GM12878 (cell line): ENCODE results near the gene ZNF423. TPM values are rescaled to one million over a fixed set of nuclear protein-coding genes. Genes with fewer than 3 reads are reported as not detected.

Experiments
- ATAC-seq: fragments of 200-7000 bp; cut with Tn5 transposase; 3 replicates; pipeline ENCODE4 v1.9.1; 2020; ENCODE audit warnings: mild to moderate bottlenecking, moderate library complexity
- BruUV-seq: library from RNA; stranded (reverse); fragments of 400-500 nt; replicated peaks from 2 replicates; lab custom pipeline; 2021; lab: Mats Ljungman, UMichigan
- CTCF ChIA-PET: fragments of 300-600 bp; sonication (Branson Sonifier 250); formaldehyde crosslinking; extraction: SDS; loops from one replicate; lab custom pipeline; 2021; ENCODE audit warnings: inconsistent platforms; lab: Yijun Ruan, JAX
- POLR2A ChIA-PET: fragments of 350-600 bp; formaldehyde crosslinking; extraction: SDS; loops from one replicate; lab custom pipeline; 2021; ENCODE audit warnings: inconsistent platforms; lab: Charles Lee
- RAD21 ChIA-PET: fragments of 300-600 bp; sonication (Branson Sonifier 250); formaldehyde crosslinking; loops from one replicate; lab custom pipeline; 2023; ENCODE audit warnings: antibody characterized with exemption; ENCODE audit not compliant: unreplicated experiment; lab: Charles Lee
- SMC1A ChIA-PET: fragments of 300-600 bp; sonication (Branson Sonifier 250); formaldehyde crosslinking; loops from one replicate; lab custom pipeline; 2023; ENCODE audit not compliant: unreplicated experiment, uncharacterized antibody; lab: Charles Lee
- DNase-seq: peaks from one replicate; pipeline ENCODE4 v3.0.0-alpha.2; 2011; ENCODE audit warnings: low read depth, low spot score
- FAIRE-seq: peaks from 3 replicates; lab custom pipeline; 2011; peaks lifted over from hg19 to GRCh38; lab: Jason Lieb, UNC
- H2AFZ ChIP-seq: 2 replicates; pipeline ENCODE4 v1.6.0; 2011; ENCODE audit warnings: low read depth, low read length, control low read depth; ENCODE audit not compliant: control insufficient read depth
- H3K27ac ChIP-seq: 2 replicates; pipeline ENCODE4 v1.5.1; 2011; ENCODE audit warnings: control low read depth; ENCODE audit not compliant: control insufficient read depth, insufficient read depth
- H3K27me3 ChIP-seq, 2 experiments: replicated peaks in 1 of 2; 2 replicates each; pipeline versions ENCODE4 v1.6.0 to v1.6.1; 2011; ENCODE audit warnings: low read length in 1 of 2; ENCODE audit not compliant: control insufficient read depth in 2 of 2, insufficient read depth in 2 of 2
- H3K36me3 ChIP-seq, 2 experiments: 2 replicates each; pipeline ENCODE4 v1.5.1; 2011; ENCODE audit warnings: low read length in 1 of 2; ENCODE audit not compliant: control insufficient read depth in 2 of 2, insufficient read depth in 2 of 2
- H3K4me1 ChIP-seq: 2 replicates; pipeline ENCODE4 v1.6.1; 2011; ENCODE audit warnings: mild to moderate bottlenecking, low read length, moderate library complexity, mixed read lengths; ENCODE audit not compliant: control insufficient read depth, insufficient read depth
- H3K4me2 ChIP-seq: 2 replicates; pipeline ENCODE4 v1.6.0; 2011; ENCODE audit warnings: control low read depth; ENCODE audit not compliant: control insufficient read depth, insufficient read depth
- H3K4me3 ChIP-seq: fragments of 200-600 bp; sonication (generic); 2 replicates; pipeline ENCODE4 v1.5.1; 2016
- H3K79me2 ChIP-seq: 2 replicates; pipeline ENCODE4 v1.6.0; 2011; ENCODE audit warnings: low read length; ENCODE audit not compliant: control insufficient read depth, insufficient read depth
- H3K9ac ChIP-seq: 2 replicates; pipeline ENCODE4 v1.8.0; 2011; ENCODE audit warnings: low read length, control low read depth, mixed read lengths; ENCODE audit not compliant: control insufficient read depth, insufficient read depth
- H3K9me3 ChIP-seq: replicated peaks from 3 replicates; pipeline ENCODE4 v1.5.1; 2011; ENCODE audit warnings: mild to moderate bottlenecking, low read length; ENCODE audit not compliant: control insufficient read depth, insufficient read depth
- H4K20me1 ChIP-seq: 2 replicates; pipeline ENCODE4 v1.6.0; 2011; ENCODE audit not compliant: control insufficient read depth, insufficient read depth
- BCL3 ChIP-seq: IDR thresholded peaks from 2 replicates; pipeline ENCODE4 v1.6.1; 2011; ENCODE audit warnings: borderline replicate concordance, low read depth, mild to moderate bottlenecking, moderate library complexity, low read length; ENCODE audit not compliant: insufficient read depth, poor library complexity, severe bottlenecking
- KAT2A ChIP-seq: conservative IDR thresholded peaks from 2 replicates; pipeline ENCODE4 v1.6.1; 2011; ENCODE audit warnings: low read depth, low read length; ENCODE audit not compliant: control insufficient read depth
- NFYB ChIP-seq: IDR thresholded peaks from 2 replicates; pipeline ENCODE4 v1.6.1; 2011; ENCODE audit warnings: low read depth, mild to moderate bottlenecking, low read length, improper control_type of control experiment, moderate library complexity; ENCODE audit not compliant: insufficient read depth
- RAD51 ChIP-seq: fragments of 450-650 bp; IDR thresholded peaks from 2 replicates; pipeline ENCODE4 v1.6.1; 2016; ENCODE audit warnings: moderate library complexity, mild to moderate bottlenecking, inconsistent platforms
- ZZZ3 ChIP-seq: IDR thresholded peaks from 2 replicates; pipeline ENCODE4 v1.6.1; 2011; ENCODE audit warnings: low read depth; ENCODE audit not compliant: control insufficient read depth, insufficient read length
- WGBS: methylation state at CpG from one replicate; pipeline ENCODE4 v1.1.6; 2016; ENCODE audit warnings: low lambda C conversion rate; ENCODE audit not compliant: insufficient replicate concordance, insufficient coverage; ENCODE audit errors: missing lambda C conversion rate; 5-methylcytosine and 5-hydroxymethylcytosine counted together
- in situ Hi-C: fragments of 300-500 bp; cut with MboI; formaldehyde crosslinking; loops from 9 replicates; pipeline ENCODE4 v1.14.3; 2018; ENCODE audit warnings: mixed read lengths
- intact Hi-C: fragments of 100-400 bp; cut with micrococcal nuclease; formaldehyde crosslinking; loops from one replicate; pipeline ENCODE4 v1.14.2; 2022; ENCODE audit not compliant: unreplicated experiment
- polyA plus RNA-seq, 11 experiments: library from polyadenylated mRNA; depleted of rRNA in 4 of 11; unstranded in 6 of 11; stranded (reverse) in 5 of 11; fragments of >200 nt; fragmentation: Nextera tagmentation in 4 of 11; fragmentation: Illumina TruSeq in 1 of 11; extraction: Ambion mirVana in 4 of 11; extraction: Trizol in 1 of 11; gene quantifications; 1 replicate in 1 of 11; 2 replicates in 10 of 11; pipeline versions ENCODE4 v1.2.1 to v1.2.3, GENCODE V29; 2011 to 2016; ENCODE audit warnings: inconsistent platforms in 2 of 11, missing spikeins in 2 of 11, low read depth in 1 of 11
- total RNA-seq, 4 experiments: library from RNA; depleted of rRNA in 3 of 4; stranded (reverse); fragments of >200 nt in 3 of 4; fragmentation: Illumina TruSeq in 1 of 4; extraction: Trizol in 1 of 4; gene quantifications; 2 replicates each; pipeline versions ENCODE4 v1.2.1 to v1.2.3, GENCODE V29; 2013 to 2021
- TF ChIP-seq, protein P1 (sequence below): fragments of 450-650 bp; IDR thresholded peaks from 2 replicates; pipeline ENCODE4 v1.6.1; 2017; ENCODE audit warnings: low read depth, mild to moderate bottlenecking, moderate library complexity

Gene ZNF423
- total and polyA plus RNA-seq, 10 of the 15 experiments (the other 5 are each of a cell fraction or from before 2014, with no cell fraction given) = 0.03 to 0.64 (median 0.10) TPM

- TF ChIP-seq, protein P1, sequence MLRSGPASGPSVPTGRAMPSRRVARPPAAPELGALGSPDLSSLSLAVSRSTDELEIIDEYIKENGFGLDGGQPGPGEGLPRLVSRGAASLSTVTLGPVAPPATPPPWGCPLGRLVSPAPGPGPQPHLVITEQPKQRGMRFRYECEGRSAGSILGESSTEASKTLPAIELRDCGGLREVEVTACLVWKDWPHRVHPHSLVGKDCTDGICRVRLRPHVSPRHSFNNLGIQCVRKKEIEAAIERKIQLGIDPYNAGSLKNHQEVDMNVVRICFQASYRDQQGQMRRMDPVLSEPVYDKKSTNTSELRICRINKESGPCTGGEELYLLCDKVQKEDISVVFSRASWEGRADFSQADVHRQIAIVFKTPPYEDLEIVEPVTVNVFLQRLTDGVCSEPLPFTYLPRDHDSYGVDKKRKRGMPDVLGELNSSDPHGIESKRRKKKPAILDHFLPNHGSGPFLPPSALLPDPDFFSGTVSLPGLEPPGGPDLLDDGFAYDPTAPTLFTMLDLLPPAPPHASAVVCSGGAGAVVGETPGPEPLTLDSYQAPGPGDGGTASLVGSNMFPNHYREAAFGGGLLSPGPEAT = no peak
- TF ChIP-seq KAT2A = no peak
These were observed 334.1 kb downstream of the ZNF423 start (continued) for GRCh38 chr16:49521734-49522325.

DNA sequence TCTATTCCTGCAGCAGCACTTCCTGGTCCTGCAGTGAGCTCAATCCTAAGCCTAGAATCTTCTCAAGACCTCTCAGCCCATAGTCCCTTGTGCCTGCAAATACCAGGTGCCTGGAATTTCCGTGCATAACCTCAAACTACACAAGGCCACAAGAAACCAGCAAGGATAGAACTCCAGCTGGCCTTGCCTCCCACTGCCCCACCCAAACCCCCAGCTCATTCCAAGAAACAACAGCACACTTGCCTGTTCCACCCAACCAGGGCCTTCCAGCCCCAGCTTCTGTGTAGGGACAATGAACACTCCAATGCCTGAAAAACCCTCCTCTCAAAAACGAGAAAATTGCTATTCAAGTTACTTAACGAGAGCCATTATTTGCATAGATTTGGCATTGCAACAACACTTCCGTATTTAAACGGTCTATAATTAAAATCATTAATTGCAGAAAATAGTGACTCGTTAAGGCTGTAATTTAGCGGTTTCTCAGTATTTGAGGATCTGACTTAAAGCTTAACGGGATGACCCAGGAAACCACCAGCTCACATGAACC lies 335.3 kb downstream of the ZNF423 start:
- no peaks in the 10 kb centered on the region for H3K36me3 ChIP-seq
- no peak overlapping the region for H2AFZ ChIP-seq
- in situ Hi-C loops (no loop called here), intact Hi-C loops (no loop called here)
- H3K4me1 ChIP-seq = no peaks in the 10 kb centered on the region
- ChIA-PET POLR2A (no interaction called here), RAD21 (no interaction called here)
- TF ChIP-seq NFYB = no peak
- TF ChIP-seq ZZZ3 = no peak
- TF ChIP-seq BCL3 = no peak
- no peak for TF ChIP-seq RAD51
- TF ChIP-seq, all 136 proteins: peak for 0
- Histone ChIP-seq H3K79me2 (no peaks in the 10 kb centered on the region), H3K9me3 (no peaks in the 10 kb centered on the region), H3K4me3 (no peak overlapping the region), H3K4me2 (no peak overlapping the region), H4K20me1 (no peaks in the 10 kb centered on the region), H3K27ac (no peak overlapping the region), H3K9ac (no peak overlapping the region), H3K27me3 (no peaks in the 10 kb centered on the region; a peak in 1 of 4 replicates)
- ChIA-PET SMC1A (interaction anchor here (0.6 kb wide), 1 partner anchor 42 kb away, joined by 3 read pairs; no protein-coding TSS in a partner anchor), CTCF (interaction anchor here (0.6 to 1.6 kb wide), 3 partner anchors 9 to 112 kb away, joined by 3 read pairs; no protein-coding TSS in a partner anchor)
- FAIRE-seq = peak; percentile 7
- DNase-seq = no peak
- BruUV-seq = no TSS peak
- 15% methylated on average over 8 of the region's 8 CpGs for WGBS
- ATAC-seq = no peak
